HG03095 (cell line): Measurements from ENCODE around the gene AP1M2.
"Not testable (repeated sequence)": the region's sequence is repeated elsewhere in the genome, so short reads cannot be mapped to it uniquely, and the experiment has no call there.

ENCODE experiments used
- ATAC-seq: cut with Tn5 transposase; IDR thresholded peaks from one replicate; pipeline ENCODE4 v1.9.1; 2021; ENCODE audit warnings: moderate library complexity; ENCODE audit not compliant: unreplicated experiment

The AP1M2 gene

GRCh38 chr19:10565567-10566407 lies 21.3 kb downstream of the AP1M2 start, which contains the start of gene KRI1:
Gene KRI1, minus strand, starts transcription at chr19:10566010. Its CDS starts 11 bp downstream, at chr19:10565999.
- ATAC-seq, result peak; percentile 45

- ATAC-seq, result no peak
These were observed 22.0 kb downstream of the AP1M2 start for GRCh38 chr19:10565028-10565566.

- ATAC-seq, result no peak
These were observed 24.5 kb downstream of the AP1M2 start for GRCh38 chr19:10562609-10563008.

GRCh38 chr19:10560154-10560553 lies 27.0 kb downstream of the AP1M2 start:
- no peak for ATAC-seq

GRCh38 chr19:10557603-10558197 lies 29.4 kb downstream of the AP1M2 start:
- no peak for ATAC-seq

- ATAC-seq, result no peak
These were observed 31.5 kb downstream of the AP1M2 start for GRCh38 chr19:10555610-10555973.

GRCh38 chr19:10554760-10555609 lies 32.1 kb downstream of the AP1M2 start:
- ATAC-seq, result no peak

GRCh38 chr19:10553943-10554381 lies 33.1 kb downstream of the AP1M2 start:
- no peak for ATAC-seq

- no peak for ATAC-seq
These were observed 33.9 kb downstream of the AP1M2 start for GRCh38 chr19:10553087-10553667.

GRCh38 chr19:10552510-10553053 lies 34.5 kb downstream of the AP1M2 start:
- ATAC-seq, result no peak

GRCh38 chr19:10551698-10552301 lies 35.3 kb downstream of the AP1M2 start:
- no peak for ATAC-seq

GRCh38 chr19:10551006-10551405 lies 36.1 kb downstream of the AP1M2 start:
- ATAC-seq, result not testable (repeated sequence)

- no peak for ATAC-seq
These were observed 36.8 kb downstream of the AP1M2 start for GRCh38 chr19:10550336-10550735.

- ATAC-seq, result no peak
These were observed 37.4 kb downstream of the AP1M2 start for GRCh38 chr19:10549733-10550132.

GRCh38 chr19:10548746-10549276 lies 38.3 kb downstream of the AP1M2 start:
- no peak for ATAC-seq

- no peak for ATAC-seq
These were observed 40.3 kb downstream of the AP1M2 start for GRCh38 chr19:10546817-10547216.

GRCh38 chr19:10544753-10545251 lies 42.3 kb downstream of the AP1M2 start:
- no peak for ATAC-seq

GRCh38 chr19:10544242-10544752 lies 42.8 kb downstream of the AP1M2 start:
- ATAC-seq, result no peak
